HepG2 (cell line): ENCODE results near the gene SH3GL2. TPM values are rescaled to one million over a fixed set of nuclear protein-coding genes. Genes with fewer than 3 reads are reported as not detected.

Experiments used
- ATAC-seq: fragments of 200-7000 bp; cut with Tn5 transposase; 3 replicates; pipeline ENCODE4 v1.9.1; 2020; ENCODE audit warnings: mild to moderate bottlenecking, moderate library complexity
- BruUV-seq: library from RNA; stranded (reverse); fragments of 400-500 nt; replicated peaks from 2 replicates; lab custom pipeline; 2021; lab: Mats Ljungman, UMichigan
- CTCF ChIA-PET: fragments of 300-600 bp; formaldehyde crosslinking; extraction: SDS; loops from one replicate; lab custom pipeline; 2021; ENCODE audit warnings: low total read pairs, inconsistent platforms, low intra/inter-chr PET ratio; lab: Yijun Ruan, JAX
- POLR2A ChIA-PET: fragments of 350-600 bp; sonication (Branson Sonifier 250); formaldehyde crosslinking; loops from one replicate; lab custom pipeline; 2020; ENCODE audit warnings: antibody characterized with exemption, inconsistent platforms; lab: Yijun Ruan, JAX
- DNase-seq: peaks from one replicate; pipeline ENCODE4 v3.0.0-alpha.2; 2015; ENCODE audit warnings: low spot score
- FAIRE-seq: peaks from 3 replicates; lab custom pipeline; 2011; peaks lifted over from hg19 to GRCh38; lab: Jason Lieb, UNC
- H2AFZ ChIP-seq: one replicate; pipeline ENCODE4 v1.6.1; 2011; ENCODE audit warnings: low read length, inconsistent platforms
- H3K27ac ChIP-seq: fragments of 300-600 bp; 3 replicates; pipeline ENCODE4 v1.8.0; 2011; ENCODE audit warnings: mixed run types, mild to moderate bottlenecking, mixed read lengths, low read length, inconsistent platforms; ENCODE audit not compliant: insufficient read depth; ENCODE audit errors: extremely low read length
- H3K27me3 ChIP-seq, 2 experiments: fragments of 200-600 bp in 1 of 2; 2 replicates in 1 of 2; 3 replicates in 1 of 2; pipeline versions ENCODE4 v1.6.0 to v1.8.0; 2011; ENCODE audit warnings: low read length in 2 of 2, mild to moderate bottlenecking in 2 of 2, moderate library complexity in 2 of 2, inconsistent platforms in 1 of 2; ENCODE audit not compliant: insufficient read depth in 2 of 2, control insufficient read depth in 1 of 2
- H3K36me3 ChIP-seq, 2 experiments: fragments of 200-600 bp in 1 of 2; replicated peaks in 1 of 2; 2 replicates in 1 of 2; 3 replicates in 1 of 2; pipeline versions ENCODE4 v1.5.1 to v1.8.0; 2011; ENCODE audit warnings: low read length in 2 of 2, inconsistent platforms in 1 of 2; ENCODE audit not compliant: insufficient read depth in 2 of 2, control insufficient read depth in 1 of 2
- H3K4me1 ChIP-seq: 2 replicates; pipeline ENCODE4 v1.5.1; 2012; ENCODE audit warnings: low read length, inconsistent platforms; ENCODE audit not compliant: insufficient read depth
- H3K4me2 ChIP-seq: 2 replicates; pipeline ENCODE4 v1.6.0; 2011; ENCODE audit warnings: low read depth, low read length, inconsistent platforms
- H3K4me3 ChIP-seq, 3 experiments: fragments of 200-600 bp in 1 of 3; sonication (generic), shearing (Covaris generic) in 1 of 3; replicated peaks in 1 of 3; 2 replicates each; pipeline ENCODE4 v1.5.1; 2011 to 2016; ENCODE audit warnings: low read length in 3 of 3, inconsistent platforms in 2 of 3, low read depth in 2 of 3, mild to moderate bottlenecking in 2 of 3, control low read depth in 1 of 3, mixed read lengths in 1 of 3; ENCODE audit not compliant: insufficient read depth in 1 of 3
- H3K79me2 ChIP-seq: one replicate; pipeline ENCODE4 v1.6.1; 2011; ENCODE audit warnings: low read length, inconsistent platforms; ENCODE audit not compliant: insufficient read depth
- H3K9ac ChIP-seq: 2 replicates; pipeline ENCODE4 v1.6.0; 2011; ENCODE audit warnings: mild to moderate bottlenecking, low read depth, low read length, inconsistent platforms; ENCODE audit not compliant: insufficient read depth
- H3K9me3 ChIP-seq: 2 replicates; pipeline ENCODE4 v1.5.1; 2012; ENCODE audit warnings: mild to moderate bottlenecking, low read length
- H4K20me1 ChIP-seq: 2 replicates; pipeline ENCODE4 v1.6.0; 2011; ENCODE audit warnings: inconsistent platforms, mild to moderate bottlenecking, low read length, moderate library complexity; ENCODE audit not compliant: insufficient read depth
- CBX1 ChIP-seq: IDR thresholded peaks from one replicate; pipeline ENCODE4 v1.6.1; 2016; ENCODE audit warnings: antibody characterized with exemption, low read depth
- FOSL2 ChIP-seq: sonication (generic); formaldehyde crosslinking; IDR thresholded peaks from 2 replicates; pipeline ENCODE4 v1.4.0; 2020; ENCODE audit warnings: missing genetic modification reagents
- FOXP4 ChIP-seq: sonication (generic); formaldehyde crosslinking; IDR thresholded peaks from 2 replicates; pipeline ENCODE4 v1.4.0; 2020; ENCODE audit warnings: missing genetic modification reagents
- HNRNPK ChIP-seq: fragments of 200-400 bp; formaldehyde crosslinking; IDR thresholded peaks from 2 replicates; pipeline ENCODE4 v1.6.1; 2018; ENCODE audit warnings: low read length, low read depth, moderate library complexity, mild to moderate bottlenecking; ENCODE audit not compliant: poor library complexity, severe bottlenecking
- MIER2 ChIP-seq: IDR thresholded peaks from 2 replicates; pipeline ENCODE4 v1.6.1; 2016; ENCODE audit warnings: missing biosample characterization, missing genetic modification reagents
- MIXL1 ChIP-seq: IDR thresholded peaks from 2 replicates; pipeline ENCODE4 v1.6.1; 2016
- NCOA1 ChIP-seq: sonication (generic); formaldehyde crosslinking; IDR thresholded peaks from 2 replicates; pipeline ENCODE4 v1.9.0; 2021; ENCODE audit warnings: missing genetic modification reagents
- NR3C1 ChIP-seq: sonication (generic); formaldehyde crosslinking; IDR thresholded peaks from 2 replicates; pipeline ENCODE4 v1.4.0; 2020; ENCODE audit warnings: missing genetic modification reagents
- REST ChIP-seq, 2 experiments: IDR thresholded peaks; 2 replicates each; pipeline ENCODE4 v1.6.1; 2011 to 2012; ENCODE audit warnings: low read length in 2 of 2, borderline replicate concordance in 1 of 2, low read depth in 1 of 2, mild to moderate bottlenecking in 1 of 2, moderate library complexity in 1 of 2
- SRF ChIP-seq: IDR thresholded peaks from 2 replicates; pipeline ENCODE4 v1.6.1; 2011; ENCODE audit warnings: mild to moderate bottlenecking, low read depth, low read length, moderate library complexity
- TEAD3 ChIP-seq: optimal IDR thresholded peaks from 2 replicates; pipeline ENCODE3; 2016; ENCODE audit warnings: borderline replicate concordance
- ZNF512 ChIP-seq: sonication (generic); formaldehyde crosslinking; IDR thresholded peaks from 2 replicates; pipeline ENCODE4 v1.4.0; 2020; ENCODE audit warnings: mild to moderate bottlenecking, missing genetic modification reagents
- ZNF615 ChIP-seq: sonication (generic); formaldehyde crosslinking; IDR thresholded peaks from 2 replicates; pipeline ENCODE4 v1.5.0; 2020; ENCODE audit warnings: mild to moderate bottlenecking, missing genetic modification reagents, borderline replicate concordance
- WGBS: methylation state at CpG from one replicate; pipeline ENCODE4 v1.1.6; 2017; ENCODE audit warnings: low lambda C conversion rate; 5-methylcytosine and 5-hydroxymethylcytosine counted together
- in situ Hi-C: cut with HindIII; loops from 2 replicates; pipeline ENCODE4 v1.10.0; 2017; ENCODE audit warnings: low pct_unique_long_range_greater_than_20kb; ENCODE audit not compliant: extremely low pct_ligation_motif_present
- intact Hi-C: fragments of 100-400 bp; cut with micrococcal nuclease; formaldehyde crosslinking; loops from one replicate; pipeline ENCODE4 v1.10.0; 2022; ENCODE audit not compliant: unreplicated experiment
- polyA plus RNA-seq, 8 experiments: library from polyadenylated mRNA; depleted of rRNA in 3 of 8; stranded (reverse) in 7 of 8; unstranded in 1 of 8; fragments of >200 nt; fragmentation: Illumina TruSeq in 4 of 8; extraction: Trizol in 4 of 8; gene quantifications; 2 replicates each; pipeline versions ENCODE4 v1.2.1 to v1.2.3, GENCODE V29; 2011 to 2016; ENCODE audit warnings: low read depth in 4 of 8, missing spikeins in 1 of 8, mixed read lengths in 1 of 8; ENCODE audit not compliant: insufficient read depth in 1 of 8
- total RNA-seq, 5 experiments: library from RNA; depleted of rRNA; stranded (reverse); fragments of >200 nt; fragmentation: Illumina TruSeq; extraction: Trizol; gene quantifications; 2 replicates each; pipeline ENCODE4 v1.2.3, GENCODE V29; 2016; ENCODE audit warnings: low read depth in 1 of 5

The SH3GL2 gene
- total and polyA plus RNA-seq, 2 of the 13 experiments (the other 11 are each of a cell fraction or from before 2014, with no cell fraction given): 0.04 TPM; not detected in 1

GRCh38 chr9:17742067-17742466 is 163.2 kb downstream of the SH3GL2 start:
- Histone ChIP-seq H3K36me3 (no peaks in the 10 kb centered on the region), H2AFZ (no peak overlapping the region), H3K4me2 (no peak overlapping the region), H3K9ac (no peak overlapping the region), H3K27ac (no peak overlapping the region), H3K79me2 (no peaks in the 10 kb centered on the region), H3K9me3 (no peaks in the 10 kb centered on the region), H3K4me3 (no peak overlapping the region), H3K4me1 (no peaks in the 10 kb centered on the region), H3K27me3 (no peaks in the 10 kb centered on the region), H4K20me1 (no peaks in the 10 kb centered on the region)
- no peak for FAIRE-seq
- no TSS peak for BruUV-seq
- ChIA-PET CTCF (no interaction called here), POLR2A (no interaction called here)
- DNase-seq: no peak
- in situ Hi-C loops: no loop called here
- peak; percentile 71 for ATAC-seq
- 0% methylated on average over 3 of the region's 3 CpGs for WGBS
- intact Hi-C loops: no loop called here
- TF ChIP-seq NCOA1 (CRISPR knock-in tag): no peak
- peak; percentile 93 for TF ChIP-seq TEAD3 (CRISPR knock-in tag)
- TF ChIP-seq FOSL2 (CRISPR knock-in tag): peak; percentile 62
- TF ChIP-seq MIXL1 (CRISPR knock-in tag): no peak

- intact Hi-C loops (no loop called here), in situ Hi-C loops (no loop called here)
- no peaks in the 10 kb centered on the region for H4K20me1 ChIP-seq
- POLR2A ChIA-PET: no interaction called here
- H3K79me2 ChIP-seq: no peaks in the 10 kb centered on the region
- FAIRE-seq: no peak
- no peak overlapping the region for H3K9ac ChIP-seq
- WGBS: 27% methylated on average over 3 of the region's 3 CpGs
- no peak overlapping the region for H3K4me2 ChIP-seq
- no TSS peak for BruUV-seq
- H3K4me1 ChIP-seq: no peaks in the 10 kb centered on the region
- DNase-seq: no peak
- TF ChIP-seq REST (IDR thresholded peaks at IDR 0.05; ENCODE audit: borderline replicate concordance in 1 of 2, low read depth in 1 of 2, low read length in 2 of 2) (peak; percentile 53 to 94), NR3C1 (CRISPR knock-in tag) (no peak), ZNF615 (CRISPR knock-in tag) (no peak), ZNF512 (CRISPR knock-in tag) (no peak), CBX1 (no peak), HNRNPK (no peak), FOXP4 (CRISPR knock-in tag) (no peak), MIER2 (CRISPR knock-in tag) (peak; percentile 93), SRF (no peak)
- no peaks in the 10 kb centered on the region for H3K27me3 ChIP-seq
- no peaks in the 10 kb centered on the region for H3K9me3 ChIP-seq
- H3K4me3 ChIP-seq: no peak overlapping the region
- ATAC-seq: no peak
- H2AFZ ChIP-seq: no peak overlapping the region
- CTCF ChIA-PET: no interaction called here
- H3K36me3 ChIP-seq: no peaks in the 10 kb centered on the region
- H3K27ac ChIP-seq: no peak overlapping the region
Measured at GRCh38 chr9:17744786-17745185, 165.9 kb downstream of the SH3GL2 start.
